ENCODE results near the gene THEMIS.

DNA sequence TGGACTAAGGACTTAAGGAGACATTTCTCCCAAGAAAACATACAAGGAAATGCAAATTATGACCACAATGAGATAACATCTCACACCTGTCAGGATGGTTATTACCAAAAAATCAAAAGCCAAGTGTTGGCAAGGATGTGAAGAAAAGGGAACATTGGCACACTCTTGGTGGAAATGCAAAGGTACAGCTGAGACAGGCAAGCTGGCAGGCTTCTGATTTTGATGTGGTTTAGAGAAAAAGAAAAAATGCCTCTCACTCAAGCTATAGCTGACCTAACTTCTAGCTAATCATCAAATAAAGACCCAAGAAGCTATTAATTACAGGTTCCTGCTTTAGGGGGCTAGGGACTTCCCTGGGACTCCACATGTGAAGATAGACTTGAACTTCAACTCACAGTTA, 139.8 kb downstream of the THEMIS start:
- TF ChIP-seq, protein P1, sequence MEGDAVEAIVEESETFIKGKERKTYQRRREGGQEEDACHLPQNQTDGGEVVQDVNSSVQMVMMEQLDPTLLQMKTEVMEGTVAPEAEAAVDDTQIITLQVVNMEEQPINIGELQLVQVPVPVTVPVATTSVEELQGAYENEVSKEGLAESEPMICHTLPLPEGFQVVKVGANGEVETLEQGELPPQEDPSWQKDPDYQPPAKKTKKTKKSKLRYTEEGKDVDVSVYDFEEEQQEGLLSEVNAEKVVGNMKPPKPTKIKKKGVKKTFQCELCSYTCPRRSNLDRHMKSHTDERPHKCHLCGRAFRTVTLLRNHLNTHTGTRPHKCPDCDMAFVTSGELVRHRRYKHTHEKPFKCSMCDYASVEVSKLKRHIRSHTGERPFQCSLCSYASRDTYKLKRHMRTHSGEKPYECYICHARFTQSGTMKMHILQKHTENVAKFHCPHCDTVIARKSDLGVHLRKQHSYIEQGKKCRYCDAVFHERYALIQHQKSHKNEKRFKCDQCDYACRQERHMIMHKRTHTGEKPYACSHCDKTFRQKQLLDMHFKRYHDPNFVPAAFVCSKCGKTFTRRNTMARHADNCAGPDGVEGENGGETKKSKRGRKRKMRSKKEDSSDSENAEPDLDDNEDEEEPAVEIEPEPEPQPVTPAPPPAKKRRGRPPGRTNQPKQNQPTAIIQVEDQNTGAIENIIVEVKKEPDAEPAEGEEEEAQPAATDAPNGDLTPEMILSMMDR (IDR thresholded peaks at IDR 0.05): no peak
- no peak for TF ChIP-seq EP300 (IDR thresholded peaks at IDR 0.05)
- TF ChIP-seq POLR2A (IDR thresholded peaks at IDR 0.05): no peak
- no peak for TF ChIP-seq POLR2AphosphoS5 (IDR thresholded peaks at IDR 0.05)

Data from suprapubic skin (tissue), 4 donors.